Measurements from ENCODE around the gene ANKRD27. TPM values are rescaled to one million over a fixed set of nuclear protein-coding genes. Genes with fewer than 3 reads are reported as not detected.
"Not testable (repeated sequence)": the region's sequence is repeated elsewhere in the genome, so short reads cannot be mapped to it uniquely, and the experiment has no call there.

ANKRD27 gene
- total RNA-seq, 2 donors from 2014 or later: 23.8 to 26.9 TPM

DNA sequence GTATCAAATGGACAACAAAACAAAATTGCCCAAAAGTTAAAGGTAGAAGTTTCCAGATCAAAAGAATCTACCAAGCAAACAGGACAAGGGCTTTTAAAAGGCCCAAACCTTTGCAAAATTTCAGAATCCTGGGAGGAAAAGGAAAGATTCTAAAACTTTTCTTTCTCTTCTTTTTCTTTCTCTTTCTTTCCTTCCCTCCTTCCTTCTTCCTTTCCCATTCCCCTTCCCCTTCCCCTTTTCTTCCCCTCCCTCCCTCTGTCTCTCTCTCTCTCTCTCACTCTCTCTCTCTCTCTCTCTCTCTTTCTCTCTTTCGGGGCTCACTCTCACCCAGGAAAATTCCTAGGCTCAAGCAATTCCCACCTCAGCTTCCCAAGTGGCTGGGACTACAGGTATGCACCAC lies 98.2 kb downstream of the ANKRD27 start:
- no peak for ATAC-seq
- intact Hi-C loops (cut with DNase I): loop anchor here in 1 of 2 donors (5.0 kb wide), 1 partner anchor 234 kb away; no protein-coding TSS in a partner anchor
- DNase-seq: no peak

DNA sequence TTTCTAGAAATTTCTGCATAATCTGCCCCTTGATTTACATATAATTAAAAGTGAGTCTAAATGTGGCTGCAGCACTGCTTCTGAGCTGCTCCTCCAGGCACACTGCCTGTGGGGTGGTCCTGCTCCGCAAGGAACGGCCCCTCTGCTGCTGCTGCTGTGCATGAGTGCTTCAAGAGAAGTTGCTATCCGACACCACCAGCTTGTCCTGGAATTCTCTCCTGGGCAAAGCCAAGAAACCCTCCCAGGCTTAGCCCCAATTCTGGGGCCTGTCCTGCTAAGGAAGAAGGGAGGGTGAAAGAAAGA lies 101.5 kb downstream of the ANKRD27 start:
- ATAC-seq (no peak), DNase-seq (no peak)

DNA sequence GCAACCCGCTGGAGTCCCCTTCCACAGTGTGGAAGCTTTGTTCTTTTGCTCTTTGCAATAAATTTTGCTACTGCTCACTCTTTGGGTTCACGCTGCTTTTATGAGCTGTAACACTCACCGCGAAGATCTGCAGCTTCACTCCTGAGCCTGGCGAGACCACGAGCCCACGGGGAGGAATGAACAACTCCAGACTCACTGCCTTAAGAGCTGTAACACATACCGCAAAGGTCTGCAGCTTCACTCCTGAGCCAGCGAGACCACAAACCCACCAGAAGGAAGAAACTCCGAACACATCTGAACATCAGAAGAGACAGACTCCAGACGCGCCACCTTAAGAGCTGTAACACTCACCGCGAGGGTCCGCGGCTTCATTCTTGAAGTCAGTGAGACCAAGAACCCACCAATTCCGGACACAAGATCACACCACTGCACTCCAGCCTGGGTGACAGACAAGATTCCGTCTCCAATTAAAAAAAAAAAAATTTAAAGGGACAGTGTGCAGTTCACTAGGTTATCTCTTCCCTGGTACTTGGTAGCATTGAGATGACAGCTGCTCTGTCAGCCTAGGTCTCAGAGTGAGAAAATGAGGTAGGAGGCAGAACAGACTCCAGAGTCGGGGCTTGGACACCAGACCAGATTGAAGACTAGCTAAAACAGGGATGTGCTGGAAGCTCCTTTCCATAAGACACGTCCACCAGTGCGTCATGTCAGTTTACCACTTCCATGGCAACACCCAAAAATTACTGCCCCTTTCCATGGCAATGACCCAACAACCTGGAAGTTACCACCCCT lies 102.1 kb downstream of the ANKRD27 start:
- intact Hi-C loops (cut with DNase I); ATAC-seq; DNase-seq: not testable (repeated sequence)

More for the DNA sequence above, 101.5 kb downstream of the ANKRD27 start:
- intact Hi-C loops (cut with DNase I): no loop called here

GRCh38 chr19:32571471-32572075 lies 103.4 kb downstream of the ANKRD27 start:
- DNase-seq; ATAC-seq; intact Hi-C loops (cut with DNase I): not testable (repeated sequence)

- intact Hi-C loops (cut with DNase I): no loop called here
- ATAC-seq: peak; percentile 76 to 82
- DNase-seq: peak; percentile 37
Observed at GRCh38 chr19:32570081-32570785, 104.7 kb downstream of the ANKRD27 start.

DNA sequence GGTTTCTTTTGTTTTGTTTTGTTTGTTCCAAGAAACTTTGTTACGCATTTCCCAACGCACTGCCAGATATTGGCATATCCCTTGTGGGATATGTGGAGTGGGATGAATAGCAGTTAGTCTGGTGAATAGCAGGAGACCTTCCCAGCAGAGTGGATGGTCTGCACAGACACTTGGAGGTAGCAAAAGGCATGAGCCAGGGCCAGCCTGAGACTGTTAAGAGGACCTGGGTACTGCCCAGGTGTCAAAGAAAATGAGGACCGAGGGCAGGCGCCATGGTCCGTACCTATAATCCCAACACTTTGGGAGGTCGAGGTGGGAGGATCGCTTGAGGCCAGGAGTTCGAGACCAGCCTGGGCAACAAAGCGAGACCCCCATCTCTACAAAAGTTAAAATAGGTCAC lies 107.5 kb downstream of the ANKRD27 start:
- no peak for DNase-seq
- no peak for ATAC-seq
- intact Hi-C loops (cut with DNase I): loop anchor here in 1 of 2 donors (5.0 kb wide), 1 partner anchor 1885 kb away; no protein-coding TSS in a partner anchor

- intact Hi-C loops (cut with DNase I): loop anchor here in 1 of 2 donors (5.0 kb wide), 1 partner anchor 1884 kb away; no protein-coding TSS in a partner anchor
- ATAC-seq (no peak), DNase-seq (no peak)
Observed at GRCh38 chr19:32566246-32566830, 108.6 kb downstream of the ANKRD27 start.

GRCh38 chr19:32563761-32564160 lies 111.2 kb downstream of the ANKRD27 start:
- DNase-seq (no peak), ATAC-seq (no peak)
- intact Hi-C loops (cut with DNase I): no loop called here

DNA sequence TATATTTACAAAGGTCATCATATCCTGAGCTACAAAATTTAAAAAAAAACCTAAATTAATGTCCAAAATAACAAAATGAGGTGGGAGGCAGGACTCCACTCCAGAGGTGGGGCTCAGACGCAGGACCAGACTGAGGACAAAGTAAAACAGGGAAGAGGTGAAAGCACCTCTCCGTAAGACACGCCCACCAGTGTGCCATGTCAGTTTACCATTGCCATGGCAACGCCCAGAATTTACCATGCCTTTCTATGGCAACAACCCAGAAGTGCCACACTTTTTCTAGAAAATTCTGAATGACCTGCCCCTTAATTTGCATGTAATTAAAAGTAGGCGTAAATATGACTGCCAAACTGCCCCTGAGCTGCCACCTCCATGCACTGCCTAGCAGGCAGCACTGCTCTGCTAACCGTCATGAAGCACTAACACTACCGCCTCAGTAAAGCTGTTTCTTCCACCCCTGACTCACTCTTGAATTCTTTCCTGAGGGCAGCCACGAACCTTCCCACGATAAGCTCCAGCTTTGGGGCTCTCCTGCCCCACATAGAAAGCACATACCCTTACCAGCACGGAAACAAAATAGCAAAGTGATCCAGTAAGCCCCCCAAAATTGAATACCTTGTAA lies 116.3 kb downstream of the ANKRD27 start:
- intact Hi-C loops (cut with DNase I): no loop called here
- ATAC-seq: no peak

DNA sequence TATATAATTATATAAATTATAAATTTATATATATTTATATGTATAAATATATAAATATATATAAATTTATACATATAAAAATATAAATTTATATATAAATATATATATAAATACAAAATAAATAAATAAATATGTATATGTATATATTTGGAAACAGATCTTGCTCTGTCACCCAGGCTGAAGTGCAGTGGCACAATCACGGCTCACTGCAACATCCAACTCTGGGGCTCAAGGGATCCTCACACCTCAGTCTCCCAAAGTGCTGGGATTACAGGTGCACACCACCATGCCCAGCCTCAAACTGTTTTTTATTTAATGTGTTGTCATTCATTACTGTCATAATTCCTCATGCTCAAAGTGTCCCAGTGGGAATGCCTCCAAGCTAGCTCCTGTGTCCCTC lies 119.2 kb downstream of the ANKRD27 start:
- intact Hi-C loops (cut with DNase I): no loop called here
- DNase-seq: no peak
- ATAC-seq: no peak

More for the DNA sequence above, 116.3 kb downstream of the ANKRD27 start:
- no peak for DNase-seq

DNA sequence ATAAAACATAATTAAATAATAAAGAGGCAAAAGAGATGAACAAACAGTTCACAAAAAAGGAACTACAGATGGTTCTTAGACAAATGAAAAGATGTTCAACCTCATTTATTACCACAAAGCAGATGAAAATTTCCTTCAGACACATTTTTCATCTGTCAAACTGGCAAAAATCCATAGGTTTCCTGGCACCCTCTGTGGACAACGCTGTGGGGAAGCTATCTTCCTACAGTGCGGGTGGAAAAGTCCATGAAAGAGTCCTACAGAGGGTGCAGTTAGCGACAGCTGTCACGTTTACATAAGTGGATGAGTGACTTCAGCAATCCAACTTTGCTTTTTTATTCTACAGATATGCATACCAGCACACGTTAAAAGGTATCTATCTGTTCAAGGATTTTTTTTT lies 124.3 kb downstream of the ANKRD27 start:
- ATAC-seq: no peak
- intact Hi-C loops (cut with DNase I): no loop called here
- DNase-seq: no peak

Other genes with a start within 250 kb of the ANKRD27 start
- 100 to 1,000 TPM; 108 to 135 TPM for gene PDCD5, start 94.0 kb downstream of the ANKRD27 start, total RNA-seq
- gene RGS9BP, start 668 bp upstream of the ANKRD27 start, total RNA-seq: 10 to 100 TPM in 1 of 2 donors, 1 to 10 TPM in 1; 8.1 to 13.8 TPM
- gene NUDT19, start 16.6 kb upstream of the ANKRD27 start, total RNA-seq: 10 to 100 TPM; 12.6 to 14.7 TPM
- gene TDRD12, start 44.6 kb upstream of the ANKRD27 start, total RNA-seq: under 1 TPM in 1 of 2 donors, not detected in 1; 0.24 TPM
- under 1 TPM; 0.13 to 0.24 TPM for gene SLC7A9, start 194.6 kb upstream of the ANKRD27 start, total RNA-seq